HT1080 (cell line): ENCODE measurements around the gene ABLIM2. TPM values are rescaled to one million over a fixed set of nuclear protein-coding genes. Genes with fewer than 3 reads are reported as not detected.

ENCODE experiments used
- DNase-seq: peaks from one replicate; pipeline ENCODE4 v3.0.0-alpha.2; 2015; ENCODE audit warnings: low read depth
- total RNA-seq: library from RNA; depleted of rRNA; stranded (reverse); fragments of >200 nt; shearing (Covaris generic); gene quantifications from 2 replicates; pipeline ENCODE4 v1.2.3, GENCODE V29; 2014

The ABLIM2 gene
- total RNA-seq, 1 experiment from 2014 or later: 0.19 TPM

DNA sequence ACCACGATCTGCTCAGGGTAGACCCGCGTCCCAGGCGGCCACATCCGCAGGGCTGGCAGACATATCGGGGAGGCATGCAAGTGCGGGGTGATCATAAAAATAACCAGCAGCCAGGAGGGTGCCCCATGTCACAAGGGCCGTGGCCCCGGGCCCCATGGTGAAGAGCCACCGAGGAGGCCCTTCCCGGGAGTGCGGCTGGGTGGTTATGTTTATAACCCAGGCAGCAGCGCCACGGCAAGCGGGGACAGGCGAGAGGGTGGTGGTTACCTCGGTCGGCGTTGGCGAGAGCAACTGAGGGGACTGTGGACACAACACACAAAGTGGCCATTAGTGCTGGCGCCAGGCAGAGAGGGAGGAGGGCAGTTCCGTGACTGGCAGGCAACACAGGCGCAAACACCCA, 126.2 kb downstream of the ABLIM2 start:
- no peak for DNase-seq

DNA sequence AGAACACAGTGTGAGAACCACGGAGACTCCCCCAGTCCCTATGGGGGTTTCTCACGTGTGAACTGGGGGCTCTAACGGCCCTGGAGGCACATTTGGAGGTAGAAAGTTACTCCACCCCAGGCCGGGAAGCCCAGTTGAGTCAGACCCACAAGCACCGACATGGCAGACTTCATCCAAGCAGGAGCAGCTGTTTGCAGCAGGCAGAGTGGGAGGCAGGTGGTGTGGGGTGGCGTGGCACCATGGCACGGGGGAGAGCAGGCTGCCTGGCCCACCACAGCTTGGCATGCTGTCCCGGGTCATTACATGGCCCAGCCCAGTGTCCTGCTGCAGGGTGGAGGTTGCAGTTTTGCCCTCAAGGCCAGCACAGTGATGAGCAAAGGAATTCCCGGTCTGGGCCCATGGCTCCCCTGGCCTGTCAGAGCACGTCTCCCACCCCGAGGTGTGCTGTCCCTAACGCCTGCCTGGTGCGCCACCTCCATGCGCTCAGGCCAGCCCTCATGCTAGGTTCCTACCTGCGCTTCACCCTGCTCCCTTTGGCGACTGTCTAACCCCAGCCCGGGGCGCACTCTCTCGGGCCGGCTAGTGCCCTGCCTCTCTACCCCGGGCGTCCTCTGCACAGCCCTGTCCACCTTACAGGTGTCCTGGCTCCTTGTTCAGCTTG, 128.4 kb downstream of the ABLIM2 start:
- no peak for DNase-seq

- no peak for DNase-seq
Observed at GRCh38 chr4:8029689-8030088, 128.9 kb downstream of the ABLIM2 start.

GRCh38 chr4:8028884-8029568, 129.6 kb downstream of the ABLIM2 start:
- DNase-seq: no peak

DNA sequence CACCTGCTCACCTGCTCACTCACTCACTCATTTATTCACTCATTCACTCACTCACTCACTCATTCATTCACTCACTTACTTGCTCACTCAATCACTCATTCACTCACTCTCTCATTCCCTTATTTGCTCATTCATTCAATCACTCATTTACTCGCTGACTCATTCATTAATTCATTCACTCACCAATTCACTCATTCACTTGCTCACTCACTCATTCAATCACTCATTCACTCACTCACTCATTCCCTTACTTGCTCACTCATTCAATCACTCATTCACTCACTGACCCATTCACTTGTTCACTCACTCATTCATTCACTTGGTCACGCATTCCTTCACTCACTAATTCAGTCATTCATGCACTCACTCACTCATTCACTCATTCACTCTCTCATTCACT, 130.2 kb downstream of the ABLIM2 start:
- DNase-seq: no peak

DNA sequence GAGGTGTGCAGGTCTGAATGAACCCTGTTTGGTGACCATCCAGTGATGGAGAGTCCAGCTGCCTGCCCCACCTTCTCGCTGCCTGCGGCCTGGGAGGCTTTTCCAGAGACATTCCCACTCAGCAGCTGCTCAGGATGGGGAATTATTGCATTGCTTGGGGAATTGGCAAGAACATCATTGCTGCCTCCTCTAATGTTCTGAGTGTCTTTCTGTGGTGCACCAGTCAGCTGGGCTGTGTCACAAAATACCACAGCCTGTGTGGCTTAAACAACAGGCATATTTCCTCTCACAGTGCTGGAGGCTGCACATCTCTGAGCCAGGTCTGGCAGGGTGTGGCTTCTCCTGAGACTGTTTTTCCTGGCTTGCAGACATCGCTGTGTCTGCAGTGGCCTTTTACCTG, 132.2 kb downstream of the ABLIM2 start:
- DNase-seq: no peak

- peak; percentile 20 for DNase-seq
Observed at GRCh38 chr4:8025668-8026067, 132.9 kb downstream of the ABLIM2 start.

DNA sequence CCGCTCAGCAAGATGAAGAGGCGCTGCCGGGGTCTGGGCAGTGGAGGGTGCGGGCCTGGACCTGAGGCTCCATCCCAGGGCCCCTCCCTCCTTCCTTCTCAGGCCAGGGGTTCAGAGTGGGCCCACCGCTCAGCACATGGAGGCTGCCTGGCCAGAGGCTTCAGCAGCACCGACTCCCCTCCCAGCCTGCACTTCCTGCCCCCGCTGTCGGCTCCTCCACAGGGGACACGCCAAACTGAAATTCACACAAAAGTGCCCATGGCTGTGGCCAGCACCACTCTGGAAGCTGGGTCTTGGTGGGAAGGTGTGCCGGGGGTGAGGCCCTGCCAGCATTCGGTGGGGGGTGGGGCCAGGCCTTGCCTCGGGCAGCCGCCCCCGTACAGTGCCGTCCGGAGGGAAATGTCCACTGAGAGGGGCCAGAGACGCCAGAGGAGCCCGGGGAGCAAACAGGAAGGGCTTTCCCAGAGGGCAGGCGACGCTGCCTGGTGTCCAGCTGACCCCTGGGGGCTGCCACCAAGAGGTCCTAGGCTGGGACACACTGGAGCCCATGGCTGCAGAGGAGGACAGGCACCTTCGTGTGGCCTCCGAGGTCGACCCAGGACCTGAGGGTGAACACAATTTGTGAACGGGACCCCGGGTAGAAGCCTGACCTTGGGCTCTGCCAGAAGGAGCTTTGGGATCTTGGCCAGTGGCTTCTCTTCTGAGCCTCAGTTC, 134.4 kb downstream of the ABLIM2 start:
- no peak for DNase-seq

GRCh38 chr4:8023696-8024033, 134.9 kb downstream of the ABLIM2 start:
- DNase-seq: no peak

DNA sequence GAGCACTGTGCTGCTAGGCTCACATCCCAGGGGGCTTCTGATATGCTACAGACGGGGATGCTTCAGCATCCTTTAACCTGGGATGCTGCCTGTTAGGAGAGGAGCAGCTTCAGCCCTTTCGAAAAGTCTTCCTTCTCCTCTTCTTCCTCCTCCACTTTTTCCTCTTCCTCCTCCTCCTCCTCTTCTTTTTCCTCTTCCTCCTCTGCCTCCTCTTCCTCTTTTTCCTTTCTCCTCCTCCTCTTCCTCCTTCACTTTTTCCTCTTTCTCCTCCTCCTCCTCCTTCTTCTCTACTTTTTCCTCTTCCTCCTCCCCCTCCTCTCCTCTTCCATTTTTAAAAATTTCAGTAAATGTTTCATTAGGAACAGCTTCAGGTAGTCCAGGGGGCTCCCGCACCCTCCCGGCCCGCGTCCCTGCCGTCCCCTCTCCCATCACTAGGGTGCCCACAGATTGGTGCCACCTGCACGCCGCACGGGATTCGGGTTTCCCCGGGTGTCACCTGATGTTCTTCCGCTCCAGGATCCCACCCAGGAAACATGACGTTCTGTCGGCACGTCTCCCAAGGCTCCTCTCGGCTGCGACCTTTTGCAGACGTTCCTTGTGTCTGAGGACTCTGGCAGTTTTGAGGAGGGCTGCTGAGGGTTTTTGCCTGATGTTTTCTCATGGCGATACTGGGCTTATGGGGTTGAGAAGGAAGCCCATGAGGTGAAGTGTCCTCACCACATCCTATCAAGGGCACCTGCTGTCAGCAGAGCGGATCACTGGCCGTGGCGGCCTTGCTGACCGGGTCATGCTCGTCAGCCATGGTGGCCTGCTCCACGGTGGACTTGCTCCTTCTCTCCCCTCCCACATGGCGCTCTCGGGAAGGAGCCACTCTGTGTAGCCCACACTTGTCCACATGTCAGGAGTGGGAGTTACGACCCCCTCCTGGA, 135.6 kb downstream of the ABLIM2 start:
- DNase-seq: no peak

DNA sequence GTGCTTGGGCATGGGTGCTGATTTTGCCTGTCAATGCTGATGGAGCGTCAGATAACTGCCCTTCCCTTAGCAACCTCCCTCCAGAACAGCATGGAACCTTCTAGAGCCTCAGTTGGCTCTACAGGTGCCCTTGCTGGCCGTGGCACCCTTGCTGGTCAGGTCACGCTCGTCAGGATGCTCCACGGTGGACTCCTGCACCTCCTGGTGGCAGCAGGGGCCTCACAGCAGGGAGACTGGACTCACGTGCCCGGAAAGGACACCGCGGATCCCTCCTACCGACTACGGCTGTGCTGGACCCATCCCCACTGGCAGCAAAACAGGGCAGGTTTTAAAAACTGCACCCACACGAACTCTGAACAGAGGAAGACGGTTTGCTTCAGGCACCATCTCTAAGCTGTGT, 136.8 kb downstream of the ABLIM2 start:
- no peak for DNase-seq

DNA sequence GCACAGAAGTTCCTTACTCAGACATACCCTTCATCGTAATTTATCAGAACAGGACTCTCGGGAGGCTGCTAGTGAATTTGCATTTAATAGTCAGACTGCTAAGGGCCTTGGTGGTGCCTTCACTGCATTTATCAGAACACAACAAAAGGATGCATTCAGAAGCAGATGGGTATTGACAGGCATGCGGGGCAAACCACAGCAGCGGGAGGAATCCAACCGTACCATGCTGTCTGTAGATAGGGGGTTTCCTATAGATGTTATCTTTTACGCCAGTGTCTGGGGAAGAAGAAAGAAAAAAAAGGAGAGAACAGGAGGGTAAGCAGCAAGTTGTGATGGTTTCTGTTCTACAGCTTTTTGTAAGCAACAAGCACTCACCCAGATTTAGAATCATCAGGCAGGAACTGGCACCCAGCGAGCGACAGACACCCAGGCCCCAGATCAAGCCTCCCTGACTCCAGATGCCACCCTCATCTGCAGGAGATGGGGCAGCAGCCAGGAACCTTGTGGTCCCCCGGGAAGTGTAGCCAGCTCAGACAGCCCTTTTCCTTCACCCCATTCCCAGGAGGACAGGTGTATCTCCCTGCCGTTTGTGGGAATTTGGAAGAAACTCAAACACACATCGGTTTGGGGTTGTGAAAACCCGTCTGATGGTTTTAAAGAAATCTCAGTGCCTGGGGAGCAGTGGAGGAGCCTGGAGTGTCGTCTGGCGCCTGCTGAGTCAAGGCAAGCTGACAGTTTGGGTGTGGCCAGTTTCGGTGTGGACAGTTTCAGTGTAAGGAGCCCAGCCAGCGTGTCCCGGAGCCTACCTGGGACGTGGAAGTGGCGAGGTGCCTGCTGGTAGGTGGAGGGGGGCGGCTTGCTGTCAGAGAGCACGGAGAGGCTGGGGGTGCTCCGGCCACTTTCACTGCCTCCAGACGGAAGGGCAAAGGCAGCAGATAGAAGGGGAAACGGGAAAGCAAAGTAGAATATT, 138.9 kb downstream of the ABLIM2 start:
- DNase-seq: no peak

DNA sequence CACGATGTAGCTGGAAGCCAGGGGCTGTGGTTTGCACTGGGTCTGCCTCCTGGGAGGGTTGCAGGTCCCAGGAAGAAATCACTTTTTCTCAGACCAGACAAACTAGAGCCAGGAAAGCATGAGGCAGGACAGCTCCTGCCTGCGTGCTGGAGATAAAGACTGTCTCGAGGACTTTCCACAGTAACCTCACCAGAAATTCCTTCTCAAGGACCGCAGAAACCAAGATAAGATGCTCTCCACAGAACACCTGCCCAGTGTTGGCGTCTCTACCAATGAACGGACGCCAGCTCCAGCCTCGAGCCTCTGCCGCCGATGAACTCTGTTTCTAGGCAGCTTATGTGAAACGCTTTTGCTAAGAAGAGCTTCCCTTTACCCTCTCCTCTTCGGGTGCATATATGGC, 142.1 kb downstream of the ABLIM2 start:
- DNase-seq: no peak

DNA sequence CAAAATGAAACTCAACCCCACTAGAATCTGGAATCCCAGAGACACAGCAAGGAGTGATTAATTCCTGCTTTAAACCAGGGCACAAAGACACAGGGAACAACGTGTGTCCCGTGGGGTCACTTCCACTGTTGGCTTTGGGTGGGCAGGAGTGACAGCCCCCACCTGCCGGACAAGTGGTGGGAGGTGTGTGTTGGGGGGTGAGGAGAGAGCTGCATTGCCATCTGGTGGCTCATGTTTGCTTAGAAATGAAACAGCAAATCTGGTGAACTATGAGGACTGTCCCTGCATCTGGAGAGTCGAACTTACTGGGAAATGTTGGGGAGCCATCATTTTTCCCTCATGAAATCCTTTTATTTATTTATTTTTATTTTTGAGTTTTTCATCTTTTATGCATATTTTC, 143.1 kb downstream of the ABLIM2 start:
- peak; percentile 21 for DNase-seq

DNA sequence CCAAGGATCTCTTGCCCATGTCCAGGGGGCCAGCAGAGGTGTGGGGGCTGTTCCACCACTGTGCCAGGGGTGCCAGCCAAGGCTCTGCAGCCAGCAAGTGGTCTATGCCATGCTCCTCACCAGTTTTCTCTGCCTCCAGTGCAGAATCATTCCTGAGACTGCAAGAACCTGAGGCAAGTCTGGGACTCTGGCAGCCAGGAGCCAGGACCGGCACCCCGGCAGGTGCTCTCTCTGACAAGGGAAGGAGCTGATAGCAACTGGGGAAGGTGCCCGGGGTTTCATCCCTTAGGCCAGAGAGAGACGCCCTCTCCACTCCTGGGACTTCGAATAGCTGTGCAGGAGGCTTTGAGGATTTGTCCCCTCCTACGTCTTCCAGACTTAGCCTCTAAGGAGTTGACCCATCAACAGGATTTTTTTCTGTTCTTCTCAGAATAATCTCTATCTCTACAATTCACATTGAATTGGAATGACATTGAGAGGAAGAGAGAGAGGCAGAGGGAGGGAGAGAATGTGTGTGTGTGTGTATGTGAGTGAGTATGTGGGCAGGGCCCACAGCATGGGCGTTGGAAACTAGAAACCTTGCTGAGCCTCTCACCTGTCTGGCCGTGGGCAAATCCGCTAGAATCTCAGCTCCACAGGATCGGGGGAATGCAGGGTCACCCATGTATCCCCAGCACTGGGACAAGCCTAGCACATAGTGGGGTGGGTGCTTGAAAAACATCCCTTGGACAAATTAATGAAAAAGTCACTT, 144.5 kb downstream of the ABLIM2 start:
- no peak for DNase-seq

DNA sequence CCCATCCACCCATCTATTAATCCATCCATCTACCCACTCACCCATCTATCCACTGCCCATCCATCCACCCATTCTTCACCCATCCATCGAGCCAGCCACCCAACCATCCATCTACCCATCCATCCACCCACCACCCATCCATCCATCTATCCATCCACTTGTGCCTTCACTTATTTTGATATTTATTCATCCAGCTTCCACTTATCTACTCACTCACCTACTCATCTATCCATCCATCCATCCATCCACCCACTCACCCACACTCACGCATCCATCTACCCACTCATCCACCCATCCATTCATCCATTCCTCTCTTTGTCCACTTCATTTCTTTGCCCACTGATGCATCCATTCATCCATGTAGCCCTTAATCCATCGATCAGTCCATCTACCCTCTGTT, 146.1 kb downstream of the ABLIM2 start:
- no peak for DNase-seq

GRCh38 chr4:8010618-8011017, 148.0 kb downstream of the ABLIM2 start:
- DNase-seq: no peak

DNA sequence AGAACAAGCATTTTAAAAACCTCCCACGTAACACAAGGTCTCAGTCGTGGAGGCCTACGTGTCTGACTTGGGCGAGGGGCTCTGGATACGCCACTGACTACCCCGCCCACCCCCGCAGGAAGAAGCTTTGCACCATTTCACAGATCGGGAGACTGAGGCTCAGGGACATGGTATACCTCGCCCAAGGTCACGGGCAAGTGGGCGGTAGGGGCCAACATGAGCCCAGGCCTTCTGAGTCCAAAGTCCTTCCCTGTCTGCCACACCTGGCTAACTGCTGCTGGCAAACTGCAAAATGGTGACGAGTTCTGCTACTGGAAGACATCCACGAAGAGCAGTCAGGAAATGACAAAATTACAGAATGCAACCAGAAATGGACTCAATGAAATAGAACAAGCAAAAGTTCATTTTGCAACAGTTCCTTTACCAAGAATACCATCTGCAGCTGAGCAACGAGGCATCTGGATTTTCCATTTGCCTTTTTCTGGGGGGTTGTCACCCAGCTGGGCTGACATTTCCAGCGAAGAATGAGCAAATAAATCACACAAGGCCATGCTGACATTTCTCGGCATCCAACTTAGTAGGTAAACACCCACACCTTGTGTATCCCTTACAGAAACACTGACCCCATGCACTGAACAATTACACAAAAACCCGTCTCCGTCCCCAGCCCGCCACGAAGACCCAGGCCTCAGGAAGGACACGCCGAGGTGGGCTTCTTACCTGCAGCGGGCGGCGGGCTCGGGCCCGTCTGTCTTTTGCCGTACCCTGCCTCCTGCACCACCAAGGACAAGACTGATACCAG, 148.7 kb downstream of the ABLIM2 start:
- DNase-seq: no peak

DNA sequence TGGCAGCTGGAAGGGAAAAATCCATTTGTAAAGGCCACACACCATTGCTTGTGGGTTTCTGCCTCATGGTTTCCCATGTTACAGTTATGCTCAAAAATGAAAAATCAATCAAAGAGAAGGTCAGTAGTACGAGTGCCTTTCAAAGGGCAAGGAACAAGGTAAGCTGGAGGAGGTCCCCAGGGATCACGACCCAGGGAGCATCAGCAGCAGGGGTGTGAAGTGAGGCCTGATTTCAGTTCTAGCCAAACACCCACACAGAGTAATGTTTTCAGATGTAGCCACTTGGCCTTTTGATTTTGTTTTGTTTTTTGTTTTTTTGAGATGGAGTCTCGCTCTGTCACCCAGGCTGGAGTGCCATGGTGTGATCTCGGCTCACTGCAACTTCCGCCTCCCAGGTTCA, 149.5 kb downstream of the ABLIM2 start:
- DNase-seq: no peak
